NOMO-1 treated with dmso at 0.1 percent for 144 hours (cell line): ENCODE measurements around the gene TIMP1.

Experiments used
- DNase-seq: peaks from one replicate; lab custom pipeline; 2025; ENCODE audit not compliant: unreplicated experiment; lab: John Stamatoyannopoulos, UW

The TIMP1 gene

GRCh38 chrX:47581731-47582647, at the start of gene TIMP1:
Gene TIMP1 (plus strand): TSS chrX:47582436. CDS start chrX:47583416, 980 bp downstream.
- peak; percentile 80 for DNase-seq

GRCh38 chrX:47539860-47540259, 42.4 kb upstream of the TIMP1 start:
- no peak for DNase-seq

- DNase-seq = peak; percentile 54
These were observed 41.3 kb upstream of the TIMP1 start for GRCh38 chrX:47540754-47541538.

GRCh38 chrX:47543496-47543895, 38.7 kb upstream of the TIMP1 start:
- DNase-seq = no peak

- peak; percentile 78 for DNase-seq
These were observed 26.1 kb upstream of the TIMP1 start for GRCh38 chrX:47556045-47556623.

GRCh38 chrX:47558436-47558835, 23.8 kb upstream of the TIMP1 start:
- no peak for DNase-seq

- no peak for DNase-seq
These were observed 21.9 kb upstream of the TIMP1 start for GRCh38 chrX:47560179-47560933.

GRCh38 chrX:47560934-47561658, 21.1 kb upstream of the TIMP1 start, which contains the start of gene ARAF:
Gene ARAF (plus strand): TSS chrX:47561205. CDS start chrX:47562968, 1,763 bp downstream.
- DNase-seq = peak; percentile 94

- no peak for DNase-seq
These were observed 20.5 kb upstream of the TIMP1 start for GRCh38 chrX:47561659-47562151.

- peak; percentile 14 for DNase-seq
These were observed 19.5 kb upstream of the TIMP1 start for GRCh38 chrX:47562615-47563243.

- no peak for DNase-seq
These were observed 18.4 kb upstream of the TIMP1 start for GRCh38 chrX:47563801-47564315.

GRCh38 chrX:47564438-47565085, 17.7 kb upstream of the TIMP1 start:
- no peak for DNase-seq

- DNase-seq = no peak
These were observed 15.4 kb upstream of the TIMP1 start for GRCh38 chrX:47566841-47567240.

GRCh38 chrX:47568656-47569295, 13.5 kb upstream of the TIMP1 start:
- DNase-seq = no peak

- DNase-seq = no peak
These were observed 11.4 kb upstream of the TIMP1 start for GRCh38 chrX:47570794-47571193.

- DNase-seq = no peak
These were observed 11.0 kb upstream of the TIMP1 start for GRCh38 chrX:47571215-47571614.

GRCh38 chrX:47571896-47572295, 10.3 kb upstream of the TIMP1 start:
- no peak for DNase-seq

GRCh38 chrX:47572773-47573340, 9.4 kb upstream of the TIMP1 start:
- no peak for DNase-seq
